ENCODE results near the gene RPL4. TPM values are rescaled to one million over a fixed set of nuclear protein-coding genes. Genes with fewer than 3 reads are reported as not detected.
"Not testable (repeated sequence)": the region's sequence is repeated elsewhere in the genome, so short reads cannot be mapped to it uniquely, and the experiment has no call there.

Gene RPL4
- 2,996 TPM for total RNA-seq
- polyA plus RNA-seq: 3,806 TPM

DNA sequence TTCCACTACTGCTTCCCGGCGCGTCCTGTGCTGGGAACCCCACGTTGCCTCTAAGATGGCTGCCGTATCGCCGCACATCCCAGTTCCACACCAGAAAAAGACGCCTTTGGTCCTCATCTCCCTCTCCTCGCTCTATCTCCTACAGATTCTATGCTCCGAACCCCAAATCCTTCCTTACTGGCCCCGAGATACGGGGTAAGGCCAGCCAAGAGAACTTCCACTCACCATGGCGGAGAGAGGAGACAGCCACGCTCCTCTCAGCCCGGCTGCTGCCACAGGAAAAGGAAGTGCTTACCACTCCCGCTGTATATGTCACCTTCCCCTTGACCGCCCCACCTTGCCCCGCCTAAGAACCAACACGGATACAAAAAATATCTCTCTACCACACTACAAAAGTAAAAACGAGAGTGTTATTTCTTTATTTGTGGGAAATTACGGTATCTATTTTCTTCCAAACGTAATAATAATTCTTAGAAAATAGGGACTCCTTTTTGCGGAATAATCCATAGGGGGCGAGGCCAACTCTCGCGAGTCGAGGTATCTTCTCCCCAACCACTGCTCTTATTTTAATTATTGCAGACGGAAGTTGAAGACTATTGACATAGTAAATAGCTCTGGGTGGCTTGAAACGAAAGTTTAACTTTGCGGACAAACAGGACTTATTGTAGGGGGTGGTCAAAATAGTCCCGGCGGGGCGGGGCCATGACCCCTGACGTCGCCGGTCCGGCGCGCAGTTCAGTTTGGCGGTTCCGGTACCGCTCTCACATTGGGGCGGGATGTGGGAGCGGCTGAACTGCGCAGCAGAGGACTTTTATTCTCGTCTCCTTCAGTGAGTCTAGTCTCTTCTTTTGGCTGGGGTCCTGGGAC, at the start of gene RPL4, which contains the start of gene ZWILCH:
Gene RPL4 (minus strand): TSS at position 293 of the 867 bp plus-strand sequence. CDS start 65 bp downstream, at position 228.
Gene ZWILCH (plus strand): TSS at position 764 of the 867 bp plus-strand sequence. CDS start 13 bp downstream, at position 777.
- under 1% methylated on average over 46 of the region's 46 CpGs for WGBS
- Histone ChIP-seq H3K27ac (ENCODE audit: low read depth) (peak within 1 kb of the TSS; percentile 95), H3K4me3 (ENCODE audit: low read depth, low read length) (peak within 1 kb of the TSS; percentile 59), H3K4me1 (ENCODE audit: insufficient read depth) (no peaks in the 10 kb centered on the region), H3K36me3 (ENCODE audit: insufficient read depth) (peaks cover 2% of the 10 kb centered on the region)
- peak; percentile 85 for DNase-seq (ENCODE audit: extremely low spot score)

DNA sequence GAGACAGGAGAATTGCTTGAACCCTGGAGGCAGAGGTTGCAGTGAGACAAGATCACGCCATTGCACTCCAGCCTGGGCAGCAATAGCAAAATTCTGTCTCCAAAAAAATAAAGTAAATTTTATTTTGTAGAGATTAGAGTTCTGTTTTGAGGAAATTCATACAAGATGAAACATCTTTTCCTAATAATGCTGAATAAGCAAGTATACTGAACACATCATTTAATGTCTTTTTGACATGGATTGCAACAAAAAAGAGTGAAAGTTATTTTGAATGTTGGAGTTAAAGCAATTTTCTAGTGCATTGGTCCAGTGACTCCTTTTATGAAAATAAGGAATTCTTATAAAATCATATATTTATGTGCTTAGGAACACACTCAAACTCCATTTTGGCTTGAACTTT, 40.6 kb upstream of the RPL4 start:
- H3K27ac ChIP-seq (ENCODE audit: low read depth): no peak overlapping the region
- H3K4me1 ChIP-seq (ENCODE audit: insufficient read depth): no peaks in the 10 kb centered on the region
- H3K36me3 ChIP-seq (ENCODE audit: insufficient read depth): no peaks in the 10 kb centered on the region
- WGBS: 98% methylated on average over 1 of the region's 1 CpG
- no peak overlapping the region for H3K4me3 ChIP-seq (ENCODE audit: low read depth, low read length)
- no peak for DNase-seq (ENCODE audit: extremely low spot score)

DNA sequence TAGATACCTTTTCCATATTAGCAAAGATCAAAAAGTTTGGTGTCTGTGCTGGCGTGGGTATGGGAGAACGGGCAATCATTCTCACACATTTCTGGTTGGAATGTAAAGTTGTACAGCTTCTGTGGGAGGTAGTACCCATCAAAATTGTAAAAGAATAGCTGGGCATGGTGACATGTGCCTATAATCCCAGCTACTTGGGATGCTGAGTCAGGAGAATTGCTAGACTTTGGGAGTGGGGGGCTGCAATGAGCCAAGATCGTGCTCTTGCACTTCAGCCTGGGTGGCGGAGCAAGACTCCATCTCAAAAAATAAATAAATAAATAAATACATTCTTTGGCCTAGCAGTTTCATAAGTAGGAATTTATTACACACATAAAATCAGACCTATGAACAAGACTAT, 38.2 kb upstream of the RPL4 start:
- WGBS: 97% methylated on average over 4 of the region's 4 CpGs
- Histone ChIP-seq H3K27ac (ENCODE audit: low read depth) (no peak overlapping the region), H3K4me3 (ENCODE audit: low read depth, low read length) (no peak overlapping the region), H3K4me1 (ENCODE audit: insufficient read depth) (no peaks in the 10 kb centered on the region), H3K36me3 (ENCODE audit: insufficient read depth) (no peaks in the 10 kb centered on the region)
- no peak for DNase-seq (ENCODE audit: extremely low spot score)

DNA sequence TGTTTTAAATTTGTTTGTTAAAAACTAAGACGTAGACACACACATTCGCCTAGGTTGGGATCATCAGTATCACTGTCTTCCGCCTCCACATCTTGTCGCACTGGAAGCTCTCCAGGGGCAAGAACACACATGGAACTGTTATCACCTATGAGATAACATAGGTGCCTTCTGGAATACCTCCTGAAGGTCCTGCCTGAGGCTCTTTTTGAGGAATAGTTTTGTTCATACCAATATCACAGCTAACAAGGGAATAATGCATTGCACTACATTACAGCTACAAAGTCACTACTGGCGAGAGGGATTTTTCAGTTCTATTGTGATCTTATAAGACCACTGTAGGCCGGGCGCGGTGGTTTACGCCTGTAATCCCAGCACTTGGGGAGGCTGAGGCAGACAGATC, 30.4 kb upstream of the RPL4 start:
- Histone ChIP-seq H3K4me3 (ENCODE audit: low read depth, low read length) (no peak overlapping the region), H3K36me3 (ENCODE audit: insufficient read depth) (peaks cover 3% of the 10 kb centered on the region), H3K27ac (ENCODE audit: low read depth) (no peak overlapping the region), H3K4me1 (ENCODE audit: insufficient read depth) (no peaks in the 10 kb centered on the region)
- no peak for DNase-seq (ENCODE audit: extremely low spot score)
- WGBS: 91% methylated on average over 9 of the region's 9 CpGs

DNA sequence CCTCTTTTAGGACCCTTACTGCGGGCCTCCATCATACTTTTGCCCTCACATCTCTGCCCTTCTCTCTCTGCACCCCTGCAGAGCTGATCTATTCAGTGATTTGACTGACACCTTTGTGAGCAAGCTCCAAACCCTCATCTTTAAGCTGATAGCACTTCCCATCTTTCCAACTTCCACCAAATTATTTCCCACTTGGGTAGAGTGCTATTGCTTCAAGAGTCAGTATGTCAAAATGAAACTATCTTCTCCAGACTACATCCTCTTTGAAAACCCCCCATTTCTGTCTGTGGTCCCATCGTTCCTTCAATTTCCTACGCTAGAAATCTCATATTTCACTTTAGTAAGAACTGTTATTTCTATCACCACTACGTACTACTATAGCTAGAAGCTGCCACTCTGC, 20.2 kb upstream of the RPL4 start:
- H3K36me3 ChIP-seq (ENCODE audit: insufficient read depth): no peaks in the 10 kb centered on the region
- WGBS: 91% methylated on average over 4 of the region's 4 CpGs
- no peak overlapping the region for H3K27ac ChIP-seq (ENCODE audit: low read depth)
- DNase-seq (ENCODE audit: extremely low spot score): no peak
- H3K4me3 ChIP-seq (ENCODE audit: low read depth, low read length): no peak overlapping the region
- no peaks in the 10 kb centered on the region for H3K4me1 ChIP-seq (ENCODE audit: insufficient read depth)

DNA sequence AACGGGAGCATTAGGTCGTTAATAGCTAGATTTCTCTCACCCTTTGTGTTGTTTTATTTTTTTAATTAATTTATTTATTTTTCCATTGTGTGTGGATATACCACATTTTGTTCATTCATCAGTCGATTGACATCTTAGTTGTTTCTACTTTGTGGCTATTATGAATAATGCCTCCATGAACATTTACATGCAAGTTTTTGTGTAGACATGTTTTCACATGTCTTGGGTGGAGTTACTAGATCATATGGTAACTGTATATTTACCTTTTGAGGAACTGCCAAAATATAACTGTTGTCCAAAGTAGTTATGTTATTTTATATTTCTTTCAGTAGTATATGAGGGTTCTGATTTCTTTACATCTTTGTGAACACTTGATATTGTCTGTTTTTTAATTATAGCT, 19.3 kb upstream of the RPL4 start:
- Histone ChIP-seq H3K4me1 (ENCODE audit: insufficient read depth) (no peaks in the 10 kb centered on the region), H3K36me3 (ENCODE audit: insufficient read depth) (no peaks in the 10 kb centered on the region), H3K4me3 (ENCODE audit: low read depth, low read length) (no peak overlapping the region), H3K27ac (ENCODE audit: low read depth) (no peak overlapping the region)
- 93% methylated on average over 3 of the region's 3 CpGs for WGBS
- no peak for DNase-seq (ENCODE audit: extremely low spot score)

DNA sequence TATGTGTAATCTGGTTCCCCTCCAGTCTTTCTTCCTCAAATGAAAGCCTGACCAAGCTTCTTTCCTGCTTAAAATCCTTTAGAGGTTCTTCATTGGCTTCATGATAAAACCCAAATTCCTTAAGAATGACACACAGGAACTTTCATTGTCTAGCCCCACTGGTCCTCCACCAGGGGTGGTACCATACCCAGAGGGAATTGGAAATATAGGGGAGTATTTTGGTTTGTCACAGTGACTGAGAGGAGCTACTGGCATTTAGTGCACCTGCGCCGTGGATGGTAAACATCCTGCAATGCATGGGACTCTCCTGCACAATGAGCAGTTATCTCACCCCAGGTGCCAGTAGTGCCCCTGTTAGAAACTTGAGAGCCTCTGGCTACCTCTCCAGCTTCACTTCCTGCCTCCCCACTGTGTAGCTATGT, 11.3 kb upstream of the RPL4 start:
- DNase-seq (ENCODE audit: extremely low spot score): no peak
- no peaks in the 10 kb centered on the region for H3K36me3 ChIP-seq (ENCODE audit: insufficient read depth)
- 94% methylated on average over 2 of the region's 2 CpGs for WGBS
- H3K4me3 ChIP-seq (ENCODE audit: low read depth, low read length): no peak overlapping the region
- no peaks in the 10 kb centered on the region for H3K4me1 ChIP-seq (ENCODE audit: insufficient read depth)
- H3K27ac ChIP-seq (ENCODE audit: low read depth): no peak overlapping the region

DNA sequence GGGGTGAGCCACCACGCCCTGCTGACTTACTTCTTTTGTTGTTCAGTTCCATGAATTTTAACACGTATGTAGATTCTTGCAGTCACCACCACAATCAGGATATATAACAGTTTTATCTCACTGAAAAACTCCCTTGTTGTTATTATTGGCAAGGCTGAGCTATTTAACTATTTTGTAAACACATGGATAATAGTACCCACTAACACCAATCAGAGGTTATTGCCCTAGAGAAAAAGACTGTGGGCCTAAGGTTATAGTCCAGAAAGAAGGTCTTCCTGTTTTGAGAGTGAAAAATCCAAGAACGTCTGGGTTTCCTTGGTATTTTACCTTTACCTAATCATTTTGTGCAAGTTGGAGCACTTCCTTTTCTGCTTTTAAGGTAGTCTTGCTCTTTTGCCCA, 9.9 kb upstream of the RPL4 start:
- Histone ChIP-seq H3K27ac (ENCODE audit: low read depth) (no peak overlapping the region), H3K4me1 (ENCODE audit: insufficient read depth) (no peaks in the 10 kb centered on the region), H3K36me3 (ENCODE audit: insufficient read depth) (no peaks in the 10 kb centered on the region), H3K4me3 (ENCODE audit: low read depth, low read length) (no peak overlapping the region)
- DNase-seq (ENCODE audit: extremely low spot score): no peak
- 83% methylated on average over 3 of the region's 3 CpGs for WGBS

DNA sequence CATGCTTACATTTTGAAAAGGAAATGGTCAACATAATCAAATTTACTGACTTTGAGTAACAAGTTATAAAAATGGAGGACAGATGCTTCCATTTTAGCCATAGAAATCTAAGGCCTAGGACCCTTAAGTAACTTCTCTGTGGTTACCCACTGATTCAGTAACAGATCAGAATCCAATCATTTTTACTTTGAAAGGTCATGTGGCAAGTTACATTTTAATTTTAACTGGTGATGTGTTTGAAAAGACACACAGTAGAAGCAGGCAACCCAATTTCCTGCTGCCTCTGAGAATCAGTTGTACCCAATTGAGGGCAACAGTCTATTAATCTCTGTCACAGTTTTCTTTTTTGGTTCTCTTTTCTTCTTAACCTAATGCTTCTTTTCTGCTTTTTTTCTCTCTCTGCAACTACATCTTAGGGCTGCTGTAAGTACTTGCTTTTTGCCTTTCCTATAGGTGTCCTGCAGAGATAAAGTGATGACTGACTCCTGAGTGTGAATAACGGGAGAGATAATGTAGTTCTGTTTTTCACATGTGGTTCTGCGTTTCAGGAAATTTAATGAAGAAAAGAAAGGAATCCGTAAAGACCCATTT, 3.7 kb upstream of the RPL4 start:
- H3K4me3 ChIP-seq (ENCODE audit: low read depth, low read length): no peak overlapping the region
- DNase-seq (ENCODE audit: extremely low spot score): no peak
- no peak overlapping the region for H3K27ac ChIP-seq (ENCODE audit: low read depth)
- H3K4me1 ChIP-seq (ENCODE audit: insufficient read depth): no peaks in the 10 kb centered on the region
- no peaks in the 10 kb centered on the region for H3K36me3 ChIP-seq (ENCODE audit: insufficient read depth)
- WGBS: 92% methylated on average over 3 of the region's 3 CpGs

DNA sequence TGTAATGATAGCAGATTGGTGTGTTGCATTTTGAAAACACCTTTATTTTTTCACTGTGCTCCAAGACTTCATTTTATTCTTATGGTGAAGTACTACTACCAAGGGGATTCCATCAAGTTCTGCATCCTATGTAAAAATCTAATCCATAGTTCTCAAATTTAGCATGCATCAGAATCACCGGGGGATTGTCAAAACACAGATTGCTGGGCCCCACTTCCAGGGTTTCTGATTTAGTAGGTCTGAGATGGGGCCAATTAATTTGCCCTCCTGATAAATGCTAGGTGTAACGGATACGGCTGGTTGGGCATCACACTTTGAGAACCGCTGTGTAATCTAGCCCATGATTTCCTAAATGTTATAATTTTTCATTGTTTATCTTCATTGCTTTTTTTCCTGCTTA, 1.2 kb upstream of the RPL4 start:
- DNase-seq (ENCODE audit: extremely low spot score): no peak

DNA sequence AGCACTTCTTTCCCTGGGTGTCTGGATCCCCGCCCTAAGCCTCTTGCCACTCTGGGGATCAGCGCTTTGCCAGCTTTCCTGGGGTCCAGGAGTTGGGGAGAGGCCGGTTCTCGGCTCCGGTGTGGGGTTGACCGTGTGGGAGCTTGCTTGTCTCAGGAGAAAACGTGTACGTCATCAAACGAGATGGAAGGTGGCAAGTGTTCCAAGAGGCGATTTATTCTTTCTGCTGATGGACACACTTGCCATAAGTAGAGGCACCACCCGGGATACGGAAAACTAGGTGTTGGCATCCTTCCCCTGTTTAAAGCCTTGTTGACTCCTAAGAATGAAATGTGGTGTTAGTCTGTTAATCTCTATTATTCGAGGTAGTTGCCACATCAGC, 766 bp upstream of the RPL4 start:
- H3K4me1 ChIP-seq (ENCODE audit: insufficient read depth): no peaks in the 10 kb centered on the region
- H3K4me3 ChIP-seq (ENCODE audit: low read depth, low read length): peak overlapping the region; percentile 59
- DNase-seq (ENCODE audit: extremely low spot score): peak; percentile 39
- H3K36me3 ChIP-seq (ENCODE audit: insufficient read depth): peaks cover 2% of the 10 kb centered on the region
- under 1% methylated on average over 13 of the region's 13 CpGs for WGBS
- H3K27ac ChIP-seq (ENCODE audit: low read depth): peak overlapping the region; percentile 95

More for the DNA sequence above, 1.2 kb upstream of the RPL4 start:
- Histone ChIP-seq H3K36me3 (ENCODE audit: insufficient read depth) (peaks cover 2% of the 10 kb centered on the region), H3K4me3 (ENCODE audit: low read depth, low read length) (peak overlapping the region; percentile 59), H3K4me1 (ENCODE audit: insufficient read depth) (no peaks in the 10 kb centered on the region), H3K27ac (ENCODE audit: low read depth) (no peak overlapping the region)
- 37% methylated on average over 4 of the region's 4 CpGs for WGBS

DNA sequence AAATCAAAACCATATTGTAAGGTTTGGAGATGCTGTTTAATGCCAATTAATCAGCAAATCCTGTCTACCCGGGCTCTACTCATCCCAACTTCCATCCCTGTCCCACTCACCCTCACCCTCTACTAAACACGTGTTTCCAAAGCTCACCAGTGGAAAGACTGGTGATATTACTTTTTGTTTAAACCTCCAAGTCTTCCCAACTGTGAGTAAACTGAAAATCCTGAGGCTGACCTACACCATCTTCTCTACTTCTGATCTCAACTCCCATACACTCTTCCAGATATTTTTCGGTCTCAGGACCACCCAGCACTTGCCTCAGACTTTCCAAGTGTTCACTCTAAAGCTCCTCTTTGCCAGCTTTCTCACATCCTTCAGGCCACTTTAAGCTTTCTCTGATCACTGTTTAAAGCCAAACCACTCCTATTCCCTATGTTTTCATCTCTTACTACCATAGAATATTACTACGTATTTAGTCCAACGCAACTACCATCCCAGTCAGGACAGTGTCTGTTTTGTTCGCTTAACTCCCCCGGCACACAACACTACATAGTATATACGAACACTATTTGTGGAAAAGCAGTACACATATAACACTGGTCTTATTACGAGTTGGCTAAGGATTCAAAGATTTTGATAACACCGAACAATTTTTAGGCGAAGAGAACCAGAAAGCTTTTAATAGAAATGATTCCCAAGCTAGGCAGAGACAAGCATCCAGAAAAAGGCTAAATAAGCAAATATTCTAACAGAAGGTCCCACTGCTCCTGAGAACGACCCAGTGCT, 684 bp downstream of the RPL4 start:
- Histone ChIP-seq H3K4me1 (ENCODE audit: insufficient read depth) (no peaks in the 10 kb centered on the region), H3K36me3 (ENCODE audit: insufficient read depth) (peaks cover 2% of the 10 kb centered on the region), H3K4me3 (ENCODE audit: low read depth, low read length) (peak overlapping the region; percentile 59), H3K27ac (ENCODE audit: low read depth) (peak overlapping the region; percentile 44)
- WGBS: under 1% methylated on average over 12 of the region's 12 CpGs
- DNase-seq (ENCODE audit: extremely low spot score): no peak

DNA sequence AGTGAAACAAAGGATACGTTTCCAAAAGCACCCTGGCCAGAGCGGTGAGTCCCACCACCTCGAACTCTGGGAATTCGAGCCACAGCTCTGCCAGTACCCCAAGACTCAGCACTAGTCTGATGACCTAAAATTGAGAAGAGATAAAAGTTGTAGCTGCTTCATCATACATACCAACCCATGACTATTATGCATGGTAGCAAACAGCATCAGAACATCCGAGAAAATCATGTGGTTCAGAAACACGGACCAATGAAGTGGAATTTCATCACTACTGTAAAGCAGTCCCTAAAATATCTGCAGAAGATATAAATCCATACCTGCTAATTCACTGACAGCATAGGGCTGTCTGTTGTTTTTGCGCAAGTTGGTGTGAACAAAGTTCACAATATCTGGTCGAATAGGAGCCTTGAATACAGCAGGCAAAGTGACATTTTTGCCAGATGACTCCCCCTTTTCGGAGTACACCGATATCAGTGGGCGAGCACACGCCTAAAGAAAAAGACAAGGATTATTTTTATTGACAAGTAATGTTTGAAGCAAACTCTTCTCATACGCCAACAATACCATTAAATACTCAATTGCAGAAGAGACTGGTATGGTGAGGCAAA, 1.5 kb downstream of the RPL4 start:
- H3K4me3 ChIP-seq (ENCODE audit: low read depth, low read length); H3K36me3 ChIP-seq (ENCODE audit: insufficient read depth); H3K4me1 ChIP-seq (ENCODE audit: insufficient read depth); DNase-seq (ENCODE audit: extremely low spot score); H3K27ac ChIP-seq (ENCODE audit: low read depth): not testable (repeated sequence)
- WGBS: 52% methylated on average over 13 of the region's 13 CpGs

Data from urinary bladder (tissue), 4 donors.